Mesodermal cell (in vitro differentiated cells): ENCODE results near the gene NECAB3.

Experiments
- H3K27ac ChIP-seq: 2 replicates; pipeline ENCODE4 v1.7.0; 2013; ENCODE audit warnings: mild to moderate bottlenecking, low read depth, low read length, moderate library complexity; ENCODE audit not compliant: severe bottlenecking
- H3K36me3 ChIP-seq: 2 replicates; pipeline ENCODE4 v1.7.1; 2013; ENCODE audit warnings: mild to moderate bottlenecking, low read length, moderate library complexity; ENCODE audit not compliant: control insufficient read depth, insufficient read depth
- H3K4me1 ChIP-seq: one replicate; pipeline ENCODE4 v1.7.1; 2013; ENCODE audit warnings: mild to moderate bottlenecking, low read length; ENCODE audit not compliant: insufficient read depth, control insufficient read depth, poor library complexity, severe bottlenecking
- H3K4me3 ChIP-seq: 2 replicates; pipeline ENCODE4 v1.7.0; 2013; ENCODE audit warnings: low read length, control low read depth, mild to moderate bottlenecking; ENCODE audit not compliant: insufficient read depth, poor library complexity, severe bottlenecking; ENCODE audit errors: extremely low read depth
- H3K9me3 ChIP-seq: 2 replicates; pipeline ENCODE4 v1.7.1; 2013; ENCODE audit warnings: mild to moderate bottlenecking, low read length, moderate library complexity; ENCODE audit not compliant: control insufficient read depth
- WGBS, 2 experiments: methylation state at CpG; one replicate each; pipeline ENCODE4 v1.1.5; 2013; ENCODE audit warnings: missing lambda C conversion rate in 2 of 2; ENCODE audit not compliant: insufficient coverage in 2 of 2; 5-methylcytosine and 5-hydroxymethylcytosine counted together

Gene NECAB3

DNA sequence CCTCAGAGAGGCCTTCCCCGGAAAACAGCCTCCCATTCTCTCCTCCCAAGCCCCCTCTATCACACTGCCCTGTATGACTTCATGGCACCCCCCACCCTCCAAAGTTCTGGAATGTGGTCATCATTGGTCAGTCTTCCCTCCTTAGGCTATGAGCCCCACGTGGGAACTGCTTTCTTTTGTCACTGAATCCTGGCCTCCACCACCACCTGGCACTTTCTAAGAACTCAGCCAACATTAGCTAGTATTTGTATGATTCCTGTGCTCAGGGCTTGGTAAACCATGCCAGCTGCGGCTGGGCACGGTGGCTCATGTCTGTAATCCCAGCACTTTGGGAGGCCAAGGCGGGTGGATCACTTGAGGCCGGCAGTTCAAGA, 20.4 kb upstream of the NECAB3 start:
- Histone ChIP-seq H3K4me1 (peaks cover 20% of the 10 kb centered on the region), H3K36me3 (no peaks in the 10 kb centered on the region), H3K4me3 (no peak overlapping the region), H3K27ac (no peak overlapping the region), H3K9me3 (peaks cover 3% of the 10 kb centered on the region)
- 80 to 82% methylated on average over 6 of the region's 6 CpGs for whole genome bisulfite sequencing, 2 experiments

- no peaks in the 10 kb centered on the region for H3K36me3 ChIP-seq
- 80 to 82% methylated on average over 8 to 14 of the region's 17 CpGs for WGBS, 2 experiments
- peaks cover 24% of the 10 kb centered on the region for H3K4me1 ChIP-seq
- peak overlapping the region; percentile 5 for H3K27ac ChIP-seq
- H3K4me3 ChIP-seq = no peak overlapping the region
- H3K9me3 ChIP-seq = peaks cover 3% of the 10 kb centered on the region
Measured at GRCh38 chr20:33693741-33694638, 19.8 kb upstream of the NECAB3 start.

DNA sequence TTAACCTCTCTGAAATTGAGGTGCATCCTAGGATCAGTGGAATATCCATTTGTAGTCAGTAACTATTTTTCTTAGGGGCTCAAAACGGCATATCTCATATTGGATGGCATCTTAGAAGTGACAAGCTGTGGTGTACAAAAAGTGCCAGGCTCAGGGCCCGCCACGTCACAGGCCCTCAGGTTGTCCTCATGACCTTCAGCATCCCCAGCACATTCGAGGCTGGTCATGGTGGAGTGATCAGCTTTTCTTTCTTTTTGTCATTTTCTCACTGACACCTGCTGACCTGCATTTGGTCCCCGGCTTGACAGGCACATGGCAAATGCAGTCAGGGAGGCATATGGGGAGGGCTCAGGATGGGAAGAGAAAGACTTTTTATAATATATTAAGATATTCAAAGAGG, 19.1 kb upstream of the NECAB3 start:
- Histone ChIP-seq H3K4me3 (no peak overlapping the region), H3K4me1 (peaks cover 31% of the 10 kb centered on the region), H3K36me3 (no peaks in the 10 kb centered on the region), H3K27ac (no peak overlapping the region), H3K9me3 (peaks cover 1% of the 10 kb centered on the region)
- WGBS, 2 experiments = 90 to 95% methylated on average over 4 of the region's 5 CpGs

DNA sequence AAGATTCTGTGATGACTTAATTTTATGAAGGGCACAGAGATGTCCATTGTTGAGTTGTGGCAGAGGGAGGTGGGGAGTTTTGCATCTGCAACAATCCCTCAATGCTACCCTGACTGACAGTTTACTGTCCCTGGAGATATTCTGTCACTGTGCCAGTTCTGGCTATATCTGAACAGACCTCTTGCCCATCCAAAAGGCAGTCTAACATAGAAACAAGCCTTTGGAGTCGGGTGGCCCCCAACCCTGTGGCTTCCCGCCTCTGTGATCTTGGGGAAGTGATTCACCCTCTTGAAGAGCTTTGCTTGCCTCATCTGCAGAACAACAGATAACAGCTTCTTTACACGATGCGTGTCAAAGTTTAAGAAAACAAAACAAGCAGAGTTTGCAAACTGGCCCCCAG, 15.7 kb upstream of the NECAB3 start:
- Histone ChIP-seq H3K9me3 (no peaks in the 10 kb centered on the region), H3K27ac (peak overlapping the region; percentile 68), H3K4me1 (peaks cover 38% of the 10 kb centered on the region), H3K36me3 (no peaks in the 10 kb centered on the region), H3K4me3 (no peak overlapping the region)
- 5 to 27% methylated on average over 2 of the region's 4 CpGs for WGBS, 2 experiments

DNA sequence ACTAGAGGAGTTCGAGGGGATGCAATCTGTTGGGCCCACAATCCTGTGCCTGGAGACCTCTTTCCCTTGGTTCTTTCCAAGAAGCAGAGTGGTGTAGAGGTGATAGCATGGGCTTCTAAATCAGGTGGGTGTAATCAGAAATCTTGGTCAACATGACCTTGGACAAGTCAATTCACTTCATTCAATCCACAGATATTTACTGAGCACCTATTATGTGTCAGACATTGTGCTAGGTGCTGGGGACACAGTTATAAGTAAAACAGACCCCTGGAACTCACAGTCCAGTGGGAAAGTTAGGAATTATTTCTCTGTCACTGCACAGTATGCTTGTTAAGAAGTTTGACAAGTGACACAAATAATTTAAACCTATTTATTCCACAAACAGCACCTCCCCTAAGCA, 15.3 kb upstream of the NECAB3 start:
- no CpG with 5 or more reads among the region's 1 CpG for WGBS, 2 experiments
- no peak overlapping the region for H3K4me3 ChIP-seq
- no peaks in the 10 kb centered on the region for H3K36me3 ChIP-seq
- H3K4me1 ChIP-seq = peaks cover 41% of the 10 kb centered on the region
- H3K27ac ChIP-seq = peak overlapping the region; percentile 68
- no peaks in the 10 kb centered on the region for H3K9me3 ChIP-seq

GRCh38 chr20:33688938-33689424, 14.8 kb upstream of the NECAB3 start:
- Histone ChIP-seq H3K27ac (no peak overlapping the region), H3K36me3 (no peaks in the 10 kb centered on the region), H3K4me1 (peaks cover 40% of the 10 kb centered on the region), H3K9me3 (no peaks in the 10 kb centered on the region), H3K4me3 (no peak overlapping the region)
- WGBS, 2 experiments = 100% methylated on average over 1 to 3 of the region's 3 CpGs

DNA sequence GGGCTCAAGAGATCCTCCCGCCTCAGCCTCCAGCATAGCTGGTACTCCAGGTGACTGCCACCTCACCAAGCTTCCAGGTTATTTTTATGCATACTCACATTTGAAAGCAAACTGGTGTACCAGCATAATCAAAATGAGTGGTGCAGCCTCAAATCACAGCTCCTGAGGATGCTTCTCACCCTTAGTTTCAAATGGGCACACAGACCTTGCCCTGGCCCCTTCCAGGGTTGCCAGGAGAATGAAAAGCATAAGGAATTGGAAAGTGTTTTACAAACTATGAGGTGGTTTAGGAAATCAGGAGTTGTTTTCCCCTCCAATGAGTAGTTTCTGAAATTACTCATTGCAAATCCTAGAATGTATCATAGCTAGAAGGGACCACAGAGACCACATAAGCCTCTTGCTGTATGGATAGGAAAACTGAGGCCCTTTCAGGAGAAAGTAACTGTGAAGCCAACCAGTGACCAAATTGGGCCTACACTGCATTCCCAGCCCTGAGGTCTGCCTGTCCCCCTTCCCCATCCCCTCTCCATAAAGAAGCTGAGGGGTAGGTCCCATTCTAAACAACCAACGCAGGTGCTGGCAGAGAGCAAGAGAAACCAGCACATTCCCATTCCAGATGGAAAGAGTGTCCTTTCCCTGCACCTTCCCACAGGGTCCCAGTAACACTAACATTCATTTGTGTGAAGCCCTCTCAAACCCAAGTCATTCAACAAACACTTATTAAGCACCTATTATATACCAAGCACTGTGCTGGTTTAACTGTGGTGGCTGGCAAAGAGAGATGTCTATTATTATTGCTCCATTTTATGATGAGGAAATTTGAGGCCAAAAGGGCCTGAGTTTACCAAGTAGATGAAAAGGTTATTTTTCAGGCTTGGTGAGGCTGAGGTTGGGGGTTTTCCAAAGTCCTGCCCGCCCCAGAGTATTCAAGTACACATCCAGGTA, 14.0 kb upstream of the NECAB3 start:
- 97 to 100% methylated on average over 3 of the region's 3 CpGs for WGBS, 2 experiments
- no peak overlapping the region for H3K27ac ChIP-seq
- H3K4me3 ChIP-seq = no peak overlapping the region
- H3K4me1 ChIP-seq = peaks cover 35% of the 10 kb centered on the region
- no peaks in the 10 kb centered on the region for H3K36me3 ChIP-seq
- H3K9me3 ChIP-seq = no peaks in the 10 kb centered on the region

- Histone ChIP-seq H3K9me3 (no peaks in the 10 kb centered on the region), H3K27ac (peak overlapping the region; percentile 41), H3K4me1 (peaks cover 35% of the 10 kb centered on the region), H3K4me3 (no peak overlapping the region), H3K36me3 (no peaks in the 10 kb centered on the region)
- WGBS, 2 experiments = 87 to 92% methylated on average over 8 of the region's 8 CpGs
Measured at GRCh38 chr20:33687370-33687915, 13.2 kb upstream of the NECAB3 start.

GRCh38 chr20:33686984-33687366, 12.7 kb upstream of the NECAB3 start:
- Histone ChIP-seq H3K4me3 (no peak overlapping the region), H3K36me3 (no peaks in the 10 kb centered on the region), H3K4me1 (peaks cover 35% of the 10 kb centered on the region), H3K9me3 (no peaks in the 10 kb centered on the region), H3K27ac (peak overlapping the region; percentile 41)
- WGBS, 2 experiments = 88 to 95% methylated on average over 7 to 14 of the region's 14 CpGs

- 4% methylated on average over 82 to 84 of the region's 101 CpGs for WGBS, 2 experiments
- peak within 1 kb of the TSS; percentile 41 for H3K27ac ChIP-seq
Measured at GRCh38 chr20:33686100-33686983, 12.1 kb upstream of the NECAB3 start, which contains the start of gene E2F1. TSS of gene E2F1 (minus strand) at chr20:33686385. CDS start at chr20:33686264, 121 bp downstream.

More at GRCh38 chr20:33686100-33686983, 12.1 kb upstream of the NECAB3 start, which contains the start of gene E2F1:
- H3K4me1 ChIP-seq = peaks cover 35% of the 10 kb centered on the region
- peak within 1 kb of the TSS; percentile 53 for H3K4me3 ChIP-seq
- H3K9me3 ChIP-seq = no peaks in the 10 kb centered on the region
- H3K36me3 ChIP-seq = no peaks in the 10 kb centered on the region
